Measurements from ENCODE around the gene MRPL42. TPM values are rescaled to one million over a fixed set of nuclear protein-coding genes. Genes with fewer than 3 reads are reported as not detected.

Gene MRPL42
- total RNA-seq, 1 experiment from 2014 or later = 108 TPM

GRCh38 chr12:93447555-93448290, 19.6 kb upstream of the MRPL42 start:
- Mint-ChIP-seq H3K4me1 (peaks cover 6 to 10% of the 10 kb centered on the region in 2 experiments), H3K27me3 (ENCODE audit: low read depth) (no peaks in the 10 kb centered on the region; the same call in 1 of the 2 replicates), H3K9me3 (peaks cover 0 to 3% of the 10 kb centered on the region in 2 experiments; a peak in 2 of 5 replicates), H3K36me3 (ENCODE audit: insufficient read depth in 1 of 3, low read depth in 3 of 3) (no peaks in the 10 kb centered on the region; a peak in 1 of 7 replicates), H3K4me3 (no peak overlapping the region), H3K27ac (no peak overlapping the region)
- Histone ChIP-seq H2BK5ac (ENCODE audit: insufficient read length, low read length) (no peak overlapping the region), H2BK20ac (ENCODE audit: low read depth, low read length, poor library complexity, severe bottlenecking) (no peak overlapping the region), H3K79me1 (ENCODE audit: insufficient read depth, low read depth, low read length, poor library complexity, severe bottlenecking) (no peaks in the 10 kb centered on the region), H3K27me3 (ENCODE audit: insufficient read depth, low read length) (no peaks in the 10 kb centered on the region), H3K56ac (ENCODE audit: insufficient read length, low read depth, low read length) (no peak overlapping the region), H2AK5ac (ENCODE audit: insufficient read length, low read length) (no peak overlapping the region), H4K20me1 (ENCODE audit: control insufficient read depth, insufficient read depth, insufficient read length) (no peaks in the 10 kb centered on the region), H3K4me1 (ENCODE audit: insufficient read depth, low read length) (0 out of 2 replicates have a peak, but pooled peaks cover 2% of the 10 kb centered on the region), H3K4ac (ENCODE audit: low read depth, low read length) (no peak overlapping the region), H3K23me2 (ENCODE audit: insufficient read length, low read depth, low read length, poor library complexity, severe bottlenecking) (peaks cover 1% of the 10 kb centered on the region), H2BK12ac (ENCODE audit: insufficient read length, low read depth, low read length) (no peak overlapping the region), H3T11ph (ENCODE audit: low read length) (no peak overlapping the region), H2BK120ac (ENCODE audit: low read depth, low read length, poor library complexity, severe bottlenecking) (no peak overlapping the region), H3K14ac (ENCODE audit: insufficient read depth, low read length) (no peak overlapping the region), H3K27ac (ENCODE audit: insufficient read length, low read depth, low read length) (no peak overlapping the region), H2AFZ (ENCODE audit: low read length) (no peak overlapping the region), H4K91ac (ENCODE audit: insufficient read length, low read depth, low read length) (no peak overlapping the region), H2BK15ac (ENCODE audit: low read depth, low read length) (no peak overlapping the region), H3K9me3 (ENCODE audit: control insufficient read depth, low read depth, low read length) (no peaks in the 10 kb centered on the region), H4K5ac (ENCODE audit: insufficient read length, low read depth, low read length) (no peak overlapping the region), H3K79me2 (ENCODE audit: insufficient read depth, low read length) (no peaks in the 10 kb centered on the region), H3K23ac (ENCODE audit: insufficient read length, low read depth, low read length) (no peak overlapping the region), H3K4me2 (ENCODE audit: insufficient read depth, insufficient read length, low read length) (no peak overlapping the region), H3K18ac (ENCODE audit: insufficient read length, low read depth, low read length) (no peak overlapping the region), H4K8ac (replicated peaks; ENCODE audit: insufficient read length, low read depth, low read length) (no peak overlapping the region), H3K9ac (ENCODE audit: extremely low read depth, insufficient read length, low read length) (no peak overlapping the region)
- DNase-seq = no peak
- WGBS (ENCODE audit: extremely low coverage, insufficient read length, low lambda C conversion rate) = no CpG with 5 or more reads among the region's 4 CpGs
- no peak for TF ChIP-seq CTCF (conservative IDR thresholded peaks at IDR 0.05)

Measured in H9 (cell line).